CD14-positive monocyte (primary cell): ENCODE measurements around the gene GRXCR1. TPM values are rescaled to one million over a fixed set of nuclear protein-coding genes. Genes with fewer than 3 reads are reported as not detected.

Source experiments
- DNase-seq, 3 donors: peaks; one replicate each; pipeline ENCODE4 v3.0.0-alpha.2; 2011 to 2022
- H2AFZ ChIP-seq: 2 replicates; pipeline ENCODE4 v1.6.0; 2012; ENCODE audit warnings: mild to moderate bottlenecking, low read depth, low read length, inconsistent platforms; ENCODE audit not compliant: insufficient read depth, poor library complexity, severe bottlenecking
- H3K27ac ChIP-seq, 2 donors: 1 replicate in 1 of 2; 2 replicates in 1 of 2; pipeline ENCODE4 v1.5.1; 2012 to 2013; ENCODE audit warnings: low read length in 2 of 2, control low read depth in 1 of 2, inconsistent platforms in 1 of 2, low read depth in 1 of 2, mild to moderate bottlenecking in 1 of 2
- H3K27me3 ChIP-seq, 2 donors: one replicate each; pipeline versions ENCODE4 v1.6.0 to v1.6.1; 2011 to 2013; ENCODE audit warnings: low read length in 2 of 2; ENCODE audit not compliant: control insufficient read depth in 2 of 2, insufficient read depth in 2 of 2
- H3K36me3 ChIP-seq, 2 donors: replicated peaks in 1 of 2; 1 replicate in 1 of 2; 2 replicates in 1 of 2; pipeline versions ENCODE4 v1.5.1 to v1.6.1; 2012 to 2013; ENCODE audit warnings: low read length in 2 of 2, control low read depth in 1 of 2, inconsistent platforms in 1 of 2, mild to moderate bottlenecking in 1 of 2; ENCODE audit not compliant: insufficient read depth in 2 of 2, control insufficient read depth in 1 of 2
- H3K4me1 ChIP-seq, 2 donors: 1 replicate in 1 of 2; 2 replicates in 1 of 2; pipeline versions ENCODE4 v1.5.1 to v1.6.1; 2012 to 2013; ENCODE audit warnings: low read length in 2 of 2, control low read depth in 1 of 2, inconsistent platforms in 1 of 2, mild to moderate bottlenecking in 1 of 2, moderate library complexity in 1 of 2; ENCODE audit not compliant: insufficient read depth in 2 of 2, control insufficient read depth in 1 of 2
- H3K4me2 ChIP-seq: replicated peaks from 2 replicates; pipeline ENCODE3; 2012; ENCODE audit warnings: low read length, moderate library complexity, mild to moderate bottlenecking; ENCODE audit not compliant: poor library complexity, severe bottlenecking; ENCODE audit errors: extremely low read depth
- H3K4me3 ChIP-seq, 3 experiments: fragments of 200-600 bp in 1 of 3; sonication (generic) in 1 of 3; replicated peaks in 1 of 3; 1 replicate in 2 of 3; 2 replicates in 1 of 3; pipeline ENCODE4 v1.5.1; 2011 to 2013; ENCODE audit warnings: low read length in 3 of 3, mild to moderate bottlenecking in 3 of 3, control low read depth in 2 of 3, low read depth in 2 of 3, inconsistent platforms in 1 of 3, moderate library complexity in 1 of 3
- H3K79me2 ChIP-seq: 2 replicates; pipeline ENCODE4 v1.6.0; 2012; ENCODE audit warnings: mild to moderate bottlenecking, control low read depth, inconsistent platforms, low read length, moderate library complexity; ENCODE audit not compliant: insufficient read depth
- H3K9ac ChIP-seq: 2 replicates; pipeline ENCODE4 v1.6.0; 2017; ENCODE audit warnings: low read length, mild to moderate bottlenecking; ENCODE audit not compliant: insufficient read depth, poor library complexity, severe bottlenecking
- H3K9me3 ChIP-seq, 2 donors: replicated peaks in 1 of 2; 1 replicate in 1 of 2; 2 replicates in 1 of 2; pipeline versions ENCODE4 v1.5.1 to v1.6.1; 2012 to 2013; ENCODE audit warnings: low read length in 2 of 2, control low read depth in 1 of 2; ENCODE audit not compliant: control insufficient read depth in 1 of 2, insufficient read depth in 1 of 2
- H4K20me1 ChIP-seq: 2 replicates; pipeline ENCODE4 v1.6.0; 2012; ENCODE audit warnings: mild to moderate bottlenecking, low read length, control low read depth, moderate library complexity; ENCODE audit not compliant: insufficient read depth
- H3K27ac Mint-ChIP-seq, 7 donors: one replicate each; pipeline ENCODE4 v1.8.0; 2020; ENCODE audit warnings: mild to moderate bottlenecking in 7 of 7, mixed read lengths in 7 of 7, moderate library complexity in 6 of 7, inconsistent platforms in 2 of 7
- H3K27me3 Mint-ChIP-seq, 3 donors: one replicate each; pipeline ENCODE4 v1.8.0; 2021 to 2022; ENCODE audit warnings: low read depth in 3 of 3, mild to moderate bottlenecking in 3 of 3, mixed read lengths in 3 of 3, moderate library complexity in 3 of 3, inconsistent platforms in 1 of 3
- H3K36me3 Mint-ChIP-seq, 2 donors: one replicate each; pipeline ENCODE4 v1.8.0; 2020; ENCODE audit warnings: mixed read lengths in 2 of 2, inconsistent platforms in 1 of 2, mild to moderate bottlenecking in 1 of 2
- H3K4me1 Mint-ChIP-seq: one replicate; pipeline ENCODE4 v1.8.0; 2020; ENCODE audit warnings: mild to moderate bottlenecking, mixed read lengths
- H3K4me3 Mint-ChIP-seq, 2 donors: one replicate each; pipeline ENCODE4 v1.8.0; 2020; ENCODE audit warnings: mild to moderate bottlenecking in 2 of 2, mixed read lengths in 2 of 2, moderate library complexity in 1 of 2
- H3K9me3 Mint-ChIP-seq, 7 donors: one replicate each; pipeline ENCODE4 v1.8.0; 2020 to 2022; ENCODE audit warnings: mixed read lengths in 7 of 7, mild to moderate bottlenecking in 6 of 7, moderate library complexity in 6 of 7, inconsistent platforms in 2 of 7
- CTCF ChIP-seq: fragments of 200-600 bp; IDR thresholded peaks from one replicate; pipeline ENCODE4 v1.8.0; 2022; ENCODE audit warnings: antibody characterized with exemption, mild to moderate bottlenecking
- WGBS: methylation state at CpG from one replicate; pipeline ENCODE4 v1.1.5; 2013; ENCODE audit warnings: missing lambda C conversion rate; ENCODE audit not compliant: insufficient coverage; 5-methylcytosine and 5-hydroxymethylcytosine counted together
- intact Hi-C, 2 donors: fragments of 100-400 bp; cut with micrococcal nuclease; formaldehyde crosslinking; loops; one replicate each; pipeline versions ENCODE4 v1.15.0 to v1.15.1; 2023
- polyA plus RNA-seq, 3 donors: library from polyadenylated mRNA; depleted of rRNA in 1 of 3; unstranded in 2 of 3; stranded (reverse) in 1 of 3; fragments of 300-500 nt in 2 of 3; fragments of >200 nt in 1 of 3; fragmentation: Illumina TruSeq in 2 of 3; gene quantifications; 1 replicate in 2 of 3; 2 replicates in 1 of 3; pipeline ENCODE4 v1.2.3, GENCODE V29; 2012 to 2021
- small RNA-seq: library from RNA; depleted of rRNA; stranded (forward); fragments of <200 nt; gene quantifications from one replicate; pipeline ENCODE3, GENCODE V24; 2012; ENCODE audit warnings: low read depth; ENCODE audit not compliant: insufficient read length

GRXCR1 gene
- polyA plus RNA-seq, 3 donors, result not detected

GRCh38 chr4:43066415-43066814 is 173.9 kb downstream of the GRXCR1 start:
- H3K79me2 ChIP-seq, result no peaks in the 10 kb centered on the region
- H3K4me3 ChIP-seq, result no peak overlapping the region
- H3K27me3 ChIP-seq, result no peaks in the 10 kb centered on the region
- intact Hi-C loops, result no loop called here
- H3K9me3 Mint-ChIP-seq, result peaks cover 0 to 8% (median 4%) of the 10 kb centered on the region in 7 donors
- no peaks in the 10 kb centered on the region for H3K36me3 Mint-ChIP-seq
- peaks cover 0 to 10% of the 10 kb centered on the region in 2 donors for H3K9me3 ChIP-seq
- H3K4me2 ChIP-seq, result no peak overlapping the region
- H2AFZ ChIP-seq, result no peak overlapping the region
- no peaks in the 10 kb centered on the region for H3K27me3 Mint-ChIP-seq
- no peak for TF ChIP-seq CTCF
- H4K20me1 ChIP-seq, result no peaks in the 10 kb centered on the region
- no peaks in the 10 kb centered on the region for H3K36me3 ChIP-seq
- H3K4me1 ChIP-seq, result no peaks in the 10 kb centered on the region
- no peak for DNase-seq
- H3K4me3 Mint-ChIP-seq, result no peak overlapping the region
- no peak overlapping the region for H3K27ac Mint-ChIP-seq
- H3K9ac ChIP-seq, result no peak overlapping the region
- no peaks in the 10 kb centered on the region for H3K4me1 Mint-ChIP-seq
- no peak overlapping the region for H3K27ac ChIP-seq

GRCh38 chr4:43071069-43071468 is 178.6 kb downstream of the GRXCR1 start:
- H3K4me1 ChIP-seq, result no peaks in the 10 kb centered on the region
- DNase-seq, result no peak
- no peaks in the 10 kb centered on the region for H3K27me3 ChIP-seq
- no peaks in the 10 kb centered on the region for H3K36me3 ChIP-seq
- H3K4me2 ChIP-seq, result no peak overlapping the region
- H3K79me2 ChIP-seq, result no peaks in the 10 kb centered on the region
- no peak overlapping the region for H3K9ac ChIP-seq
- no peaks in the 10 kb centered on the region for H4K20me1 ChIP-seq
- Mint-ChIP-seq H3K36me3 (no peaks in the 10 kb centered on the region), H3K9me3 (peaks cover 0 to 19% (median 16%) of the 10 kb centered on the region in 7 donors), H3K4me3 (no peak overlapping the region), H3K4me1 (no peaks in the 10 kb centered on the region), H3K27me3 (no peaks in the 10 kb centered on the region), H3K27ac (no peak overlapping the region)
- no peak overlapping the region for H2AFZ ChIP-seq
- intact Hi-C loops, result no loop called here
- TF ChIP-seq CTCF, result no peak
- WGBS, result 95% methylated on average over 4 of the region's 6 CpGs
- H3K27ac ChIP-seq, result no peak overlapping the region
- H3K9me3 ChIP-seq, result peaks cover 13 to 39% of the 10 kb centered on the region in 2 donors
- H3K4me3 ChIP-seq, result no peak overlapping the region

Small RNA genes lying within 50 kb of the gene (small RNA-seq; reads per million reads assigned to genes)
- gene RN7SKP82, result not detected

Other genes starting within 250 kb of the GRXCR1 start
- 10 to 100 TPM in 1 of 3 donors, 1 to 10 TPM in 2; 2.2 to 10.8 (median 3.2) TPM for gene ATP8A1, start 235.6 kb upstream of the GRXCR1 start, polyA plus RNA-seq